H9 (cell line): ENCODE measurements around the gene ANKFY1. TPM values are rescaled to one million over a fixed set of nuclear protein-coding genes. Genes with fewer than 3 reads are reported as not detected.

Experiments
- DNase-seq: peaks from one replicate; pipeline ENCODE4 v3.0.0-alpha.2; 2017
- H2AFZ ChIP-seq: one replicate; pipeline ENCODE4 v1.6.1; 2013; ENCODE audit warnings: mild to moderate bottlenecking, low read length, control low read depth, moderate library complexity
- H2AK5ac ChIP-seq: 2 replicates; pipeline ENCODE4 v1.6.1; 2013; ENCODE audit warnings: low read length, control low read depth, mixed read lengths; ENCODE audit not compliant: insufficient read length
- H2BK120ac ChIP-seq: one replicate; pipeline ENCODE4 v1.6.1; 2013; ENCODE audit warnings: low read depth, mild to moderate bottlenecking, low read length, control low read depth, inconsistent platforms; ENCODE audit not compliant: poor library complexity, severe bottlenecking
- H2BK12ac ChIP-seq: 2 replicates; pipeline ENCODE4 v1.6.1; 2013; ENCODE audit warnings: low read length, control low read depth, mixed read lengths, low read depth; ENCODE audit not compliant: insufficient read length
- H2BK15ac ChIP-seq: 2 replicates; pipeline ENCODE4 v1.6.1; 2013; ENCODE audit warnings: low read depth, low read length, control low read depth
- H2BK20ac ChIP-seq: one replicate; pipeline ENCODE4 v1.6.1; 2013; ENCODE audit warnings: low read depth, mild to moderate bottlenecking, low read length, control low read depth, inconsistent platforms; ENCODE audit not compliant: poor library complexity, severe bottlenecking
- H2BK5ac ChIP-seq: 2 replicates; pipeline ENCODE4 v1.6.1; 2013; ENCODE audit warnings: low read length, control low read depth, mixed read lengths; ENCODE audit not compliant: insufficient read length
- H3K14ac ChIP-seq: 2 replicates; pipeline ENCODE4 v1.6.1; 2013; ENCODE audit warnings: low read length, control low read depth; ENCODE audit not compliant: insufficient read depth
- H3K18ac ChIP-seq: 2 replicates; pipeline ENCODE4 v1.6.1; 2013; ENCODE audit warnings: low read depth, mild to moderate bottlenecking, mixed read lengths, low read length, control low read depth; ENCODE audit not compliant: insufficient read length
- H3K23ac ChIP-seq: 2 replicates; pipeline ENCODE4 v1.6.1; 2013; ENCODE audit warnings: low read length, control low read depth, mixed read lengths, low read depth; ENCODE audit not compliant: insufficient read length
- H3K23me2 ChIP-seq: 2 replicates; pipeline ENCODE4 v1.6.1; 2013; ENCODE audit warnings: low read depth, mild to moderate bottlenecking, mixed read lengths, low read length, control low read depth; ENCODE audit not compliant: insufficient read length, poor library complexity, severe bottlenecking
- H3K27ac ChIP-seq: 2 replicates; pipeline ENCODE4 v1.5.1; 2013; ENCODE audit warnings: low read length, control low read depth, mixed read lengths, low read depth; ENCODE audit not compliant: insufficient read length
- H3K27me3 ChIP-seq: 2 replicates; pipeline ENCODE4 v1.6.1; 2013; ENCODE audit warnings: low read length, control low read depth, inconsistent platforms; ENCODE audit not compliant: insufficient read depth
- H3K4ac ChIP-seq: 2 replicates; pipeline ENCODE4 v1.6.1; 2013; ENCODE audit warnings: low read depth, mild to moderate bottlenecking, control low read depth, inconsistent platforms, low read length, moderate library complexity
- H3K4me1 ChIP-seq: 2 replicates; pipeline ENCODE4 v1.6.1; 2013; ENCODE audit warnings: low read length, control low read depth, inconsistent platforms; ENCODE audit not compliant: insufficient read depth
- H3K4me2 ChIP-seq: 2 replicates; pipeline ENCODE4 v1.6.1; 2013; ENCODE audit warnings: low read length, control low read depth, mixed read lengths; ENCODE audit not compliant: insufficient read length, insufficient read depth
- H3K56ac ChIP-seq: 2 replicates; pipeline ENCODE4 v1.6.1; 2013; ENCODE audit warnings: low read depth, mild to moderate bottlenecking, mixed read lengths, low read length, control low read depth; ENCODE audit not compliant: insufficient read length
- H3K79me1 ChIP-seq: 2 replicates; pipeline ENCODE4 v1.6.1; 2013; ENCODE audit warnings: low read depth, mild to moderate bottlenecking, moderate library complexity, low read length, control low read depth, inconsistent platforms; ENCODE audit not compliant: insufficient read depth, poor library complexity, severe bottlenecking
- H3K79me2 ChIP-seq: 2 replicates; pipeline ENCODE4 v1.6.1; 2013; ENCODE audit warnings: low read length, control low read depth, inconsistent platforms; ENCODE audit not compliant: insufficient read depth
- H3K9ac ChIP-seq: 2 replicates; pipeline ENCODE4 v1.6.1; 2013; ENCODE audit warnings: low read length, control low read depth, mixed read lengths; ENCODE audit not compliant: insufficient read length; ENCODE audit errors: extremely low read depth
- H3K9me3 ChIP-seq: one replicate; pipeline ENCODE4 v1.6.1; 2013; ENCODE audit warnings: low read depth, low read length, inconsistent platforms; ENCODE audit not compliant: control insufficient read depth
- H3T11ph ChIP-seq: one replicate; pipeline ENCODE4 v1.6.1; 2013; ENCODE audit warnings: mild to moderate bottlenecking, low read length, control low read depth, inconsistent platforms
- H4K20me1 ChIP-seq: one replicate; pipeline ENCODE4 v1.6.1; 2013; ENCODE audit not compliant: control insufficient read depth, insufficient read length, insufficient read depth
- H4K5ac ChIP-seq: 2 replicates; pipeline ENCODE4 v1.6.1; 2013; ENCODE audit warnings: low read depth, mild to moderate bottlenecking, mixed read lengths, low read length, control low read depth; ENCODE audit not compliant: insufficient read length
- H4K8ac ChIP-seq: replicated peaks from 2 replicates; pipeline ENCODE4 v1.6.1; 2013; ENCODE audit warnings: low read length, control low read depth, mixed read lengths, low read depth; ENCODE audit not compliant: insufficient read length
- H4K91ac ChIP-seq: 2 replicates; pipeline ENCODE4 v1.6.1; 2013; ENCODE audit warnings: low read depth, mild to moderate bottlenecking, moderate library complexity, mixed read lengths, low read length, control low read depth; ENCODE audit not compliant: insufficient read length
- H3K27ac Mint-ChIP-seq, 3 experiments: 2 replicates in 2 of 3; 3 replicates in 1 of 3; pipeline ENCODE4 v1.8.0; 2020 to 2021; ENCODE audit warnings: mixed read lengths in 3 of 3, mild to moderate bottlenecking in 1 of 3, moderate library complexity in 1 of 3
- H3K27me3 Mint-ChIP-seq: 2 replicates; pipeline ENCODE4 v1.8.0; 2021; ENCODE audit warnings: low read depth, mild to moderate bottlenecking, moderate library complexity, mixed read lengths
- H3K36me3 Mint-ChIP-seq, 3 experiments: 2 replicates in 2 of 3; 3 replicates in 1 of 3; pipeline ENCODE4 v1.8.0; 2020 to 2021; ENCODE audit warnings: low read depth in 3 of 3, mixed read lengths in 3 of 3; ENCODE audit not compliant: insufficient read depth in 1 of 3
- H3K4me1 Mint-ChIP-seq, 2 experiments: 2 replicates each; pipeline ENCODE4 v1.8.0; 2020; ENCODE audit warnings: mixed read lengths in 2 of 2
- H3K4me3 Mint-ChIP-seq, 2 experiments: 2 replicates in 1 of 2; 3 replicates in 1 of 2; pipeline ENCODE4 v1.8.0; 2020 to 2021; ENCODE audit warnings: mild to moderate bottlenecking in 2 of 2, mixed read lengths in 2 of 2, moderate library complexity in 1 of 2
- H3K9me3 Mint-ChIP-seq, 2 experiments: 2 replicates in 1 of 2; 3 replicates in 1 of 2; pipeline ENCODE4 v1.8.0; 2020; ENCODE audit warnings: mild to moderate bottlenecking in 2 of 2, mixed read lengths in 2 of 2, moderate library complexity in 1 of 2
- CTCF ChIP-seq: fragments of 200-600 bp; sonication (generic); conservative IDR thresholded peaks from 3 replicates; pipeline ENCODE4 v1.8.0; 2021; ENCODE audit warnings: antibody characterized with exemption, mild to moderate bottlenecking
- WGBS: extraction: QIAGEN DNeasy Blood & Tissue Kit; methylation state at CpG from one replicate; pipeline ENCODE4 v1.1.7; 2013; ENCODE audit warnings: missing lambda C conversion rate, low lambda C conversion rate, mixed read lengths; ENCODE audit not compliant: insufficient read length; ENCODE audit errors: extremely low coverage; 5-methylcytosine and 5-hydroxymethylcytosine counted together
- total RNA-seq: library from RNA; stranded (reverse); gene quantifications from 2 replicates; pipeline ENCODE4 v1.2.1, GENCODE V29; 2021

The ANKFY1 gene
- total RNA-seq, 1 experiment from 2014 or later = 51.9 TPM

- no peak for DNase-seq
- Histone ChIP-seq H3K9me3 (no peaks in the 10 kb centered on the region), H3K14ac (no peak overlapping the region), H3K9ac (no peak overlapping the region), H2AFZ (no peak overlapping the region), H2BK15ac (no peak overlapping the region), H3K56ac (no peak overlapping the region), H3K27ac (no peak overlapping the region), H4K20me1 (no peaks in the 10 kb centered on the region), H3K27me3 (no peaks in the 10 kb centered on the region), H4K8ac (no peak overlapping the region), H4K91ac (no peak overlapping the region), H3K4me1 (no peaks in the 10 kb centered on the region), H4K5ac (no peak overlapping the region), H2BK12ac (no peak overlapping the region), H3K18ac (no peak overlapping the region), H2BK120ac (no peak overlapping the region), H2BK5ac (no peak overlapping the region), H2AK5ac (no peak overlapping the region), H3K23me2 (no peaks in the 10 kb centered on the region), H3K79me2 (no peaks in the 10 kb centered on the region), H3K79me1 (no peaks in the 10 kb centered on the region), H3T11ph (no peak overlapping the region), H3K23ac (no peak overlapping the region), H2BK20ac (no peak overlapping the region), H3K4me2 (no peak overlapping the region), H3K4ac (no peak overlapping the region)
- WGBS = no CpG with 5 or more reads among the region's 47 CpGs
- H3K36me3 Mint-ChIP-seq = peaks cover 6 to 19% (median 18%) of the 10 kb centered on the region in 3 experiments; a peak in 6 of 7 replicates
- H3K9me3 Mint-ChIP-seq = no peaks in the 10 kb centered on the region
- H3K4me3 Mint-ChIP-seq = no peak overlapping the region
- no peak for TF ChIP-seq CTCF
- peak overlapping the region in 1 of 3 experiments; percentile 92; a peak in 1 of 7 replicates for H3K27ac Mint-ChIP-seq
- no peaks in the 10 kb centered on the region for H3K27me3 Mint-ChIP-seq
- H3K4me1 Mint-ChIP-seq = peaks cover 0 to 4% of the 10 kb centered on the region in 2 experiments; a peak in 2 of 4 replicates
Observed at GRCh38 chr17:4221899-4222659, 41.7 kb downstream of the ANKFY1 start.
